ENCODE results near the gene SMYD1. TPM values are rescaled to one million over a fixed set of nuclear protein-coding genes. Genes with fewer than 3 reads are reported as not detected.

The SMYD1 gene
- total RNA-seq, 6 donors from 2014 or later = not detected

DNA sequence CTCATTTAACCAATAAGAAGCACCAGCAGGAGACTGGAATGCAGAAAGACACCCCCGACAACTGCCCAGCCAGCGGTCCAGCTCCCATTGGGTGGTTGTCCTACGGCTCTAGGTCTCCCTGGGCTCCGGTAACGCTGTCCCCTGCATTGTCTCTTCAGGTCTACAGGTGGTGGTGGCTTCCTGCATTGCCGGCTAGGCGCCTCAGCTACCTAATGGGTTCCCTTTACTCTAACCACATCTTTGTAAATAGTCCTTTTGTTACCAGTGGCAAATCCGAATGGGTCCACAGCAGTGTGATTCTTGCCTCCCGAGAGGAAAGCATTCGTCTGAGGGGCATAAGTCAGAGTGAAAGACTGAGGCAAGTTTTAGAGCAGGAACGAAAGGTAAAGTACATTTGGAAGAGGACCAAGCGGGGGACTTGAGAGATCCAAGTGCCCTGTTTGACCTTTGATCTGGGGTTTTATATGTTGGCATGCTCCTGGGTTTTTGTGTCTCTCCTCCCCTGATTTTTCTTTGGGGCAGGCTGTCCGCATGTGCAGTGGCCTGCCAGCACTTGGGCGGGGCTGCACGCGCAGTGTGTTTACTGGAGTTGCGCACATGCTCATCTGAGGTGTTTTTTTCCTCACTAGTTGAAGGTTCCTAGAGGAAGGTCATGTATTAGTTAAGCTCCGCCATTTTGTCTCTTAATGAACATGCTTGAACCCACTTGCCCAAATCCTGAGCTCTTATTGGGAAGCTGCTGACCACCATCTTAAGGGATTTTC is 49.2 kb downstream of the SMYD1 start:
- no peak overlapping the region for H3K4me3 ChIP-seq
- DNase-seq (peak in 1 of 2 donors; percentile 51), ATAC-seq (ENCODE audit: low FRiP score in 2 of 2) (no peak)
- no peak overlapping the region for H3K27ac ChIP-seq
- no peaks in the 10 kb centered on the region for H3K27me3 ChIP-seq
- no peaks in the 10 kb centered on the region for H3K9me3 ChIP-seq
- H3K36me3 ChIP-seq = no peaks in the 10 kb centered on the region
- 90 to 92% methylated on average over 18 of the region's 18 CpGs for whole genome bisulfite sequencing, 2 donors
- TF ChIP-seq POLR2AphosphoS5 (IDR thresholded peaks at IDR 0.05) = no peak
- no peak for TF ChIP-seq POLR2A (IDR thresholded peaks at IDR 0.05)
- H3K4me1 ChIP-seq = no peaks in the 10 kb centered on the region

- H3K9me3 ChIP-seq = no peaks in the 10 kb centered on the region
- DNase-seq = no peak
- no peak overlapping the region for H3K4me3 ChIP-seq
- TF ChIP-seq, protein P1, sequence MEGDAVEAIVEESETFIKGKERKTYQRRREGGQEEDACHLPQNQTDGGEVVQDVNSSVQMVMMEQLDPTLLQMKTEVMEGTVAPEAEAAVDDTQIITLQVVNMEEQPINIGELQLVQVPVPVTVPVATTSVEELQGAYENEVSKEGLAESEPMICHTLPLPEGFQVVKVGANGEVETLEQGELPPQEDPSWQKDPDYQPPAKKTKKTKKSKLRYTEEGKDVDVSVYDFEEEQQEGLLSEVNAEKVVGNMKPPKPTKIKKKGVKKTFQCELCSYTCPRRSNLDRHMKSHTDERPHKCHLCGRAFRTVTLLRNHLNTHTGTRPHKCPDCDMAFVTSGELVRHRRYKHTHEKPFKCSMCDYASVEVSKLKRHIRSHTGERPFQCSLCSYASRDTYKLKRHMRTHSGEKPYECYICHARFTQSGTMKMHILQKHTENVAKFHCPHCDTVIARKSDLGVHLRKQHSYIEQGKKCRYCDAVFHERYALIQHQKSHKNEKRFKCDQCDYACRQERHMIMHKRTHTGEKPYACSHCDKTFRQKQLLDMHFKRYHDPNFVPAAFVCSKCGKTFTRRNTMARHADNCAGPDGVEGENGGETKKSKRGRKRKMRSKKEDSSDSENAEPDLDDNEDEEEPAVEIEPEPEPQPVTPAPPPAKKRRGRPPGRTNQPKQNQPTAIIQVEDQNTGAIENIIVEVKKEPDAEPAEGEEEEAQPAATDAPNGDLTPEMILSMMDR (IDR thresholded peaks at IDR 0.05) = no peak
- TF ChIP-seq POLR2A (IDR thresholded peaks at IDR 0.05) = no peak
- TF ChIP-seq EP300 (IDR thresholded peaks at IDR 0.05) = no peak
- TF ChIP-seq POLR2AphosphoS5 (IDR thresholded peaks at IDR 0.05) = no peak
- H3K27me3 ChIP-seq = no peaks in the 10 kb centered on the region
- ATAC-seq (ENCODE audit: low FRiP score in 2 of 2) = no peak
- 89 to 94% methylated on average over 4 of the region's 4 CpGs for whole genome bisulfite sequencing, 2 donors
- no peaks in the 10 kb centered on the region for H3K36me3 ChIP-seq
- H3K27ac ChIP-seq = no peak overlapping the region
- no peaks in the 10 kb centered on the region for H3K4me1 ChIP-seq
Measured at GRCh38 chr2:88117973-88118372, 50.3 kb downstream of the SMYD1 start.

- DNase-seq (no peak), ATAC-seq (ENCODE audit: low FRiP score in 2 of 2) (no peak)
- Histone ChIP-seq H3K36me3 (no peaks in the 10 kb centered on the region), H3K27me3 (no peaks in the 10 kb centered on the region), H3K4me1 (no peaks in the 10 kb centered on the region), H3K27ac (no peak overlapping the region), H3K4me3 (no peak overlapping the region), H3K9me3 (no peaks in the 10 kb centered on the region)
- WGBS, 2 donors = 69 to 86% methylated on average over 4 of the region's 4 CpGs
- TF ChIP-seq POLR2AphosphoS5 (IDR thresholded peaks at IDR 0.05) = no peak
- TF ChIP-seq EP300 (IDR thresholded peaks at IDR 0.05) = no peak
- TF ChIP-seq, protein P1 (IDR thresholded peaks at IDR 0.05) = no peak
- TF ChIP-seq POLR2A (IDR thresholded peaks at IDR 0.05) = no peak
Measured at GRCh38 chr2:88121678-88122077, 54.1 kb downstream of the SMYD1 start.

DNA sequence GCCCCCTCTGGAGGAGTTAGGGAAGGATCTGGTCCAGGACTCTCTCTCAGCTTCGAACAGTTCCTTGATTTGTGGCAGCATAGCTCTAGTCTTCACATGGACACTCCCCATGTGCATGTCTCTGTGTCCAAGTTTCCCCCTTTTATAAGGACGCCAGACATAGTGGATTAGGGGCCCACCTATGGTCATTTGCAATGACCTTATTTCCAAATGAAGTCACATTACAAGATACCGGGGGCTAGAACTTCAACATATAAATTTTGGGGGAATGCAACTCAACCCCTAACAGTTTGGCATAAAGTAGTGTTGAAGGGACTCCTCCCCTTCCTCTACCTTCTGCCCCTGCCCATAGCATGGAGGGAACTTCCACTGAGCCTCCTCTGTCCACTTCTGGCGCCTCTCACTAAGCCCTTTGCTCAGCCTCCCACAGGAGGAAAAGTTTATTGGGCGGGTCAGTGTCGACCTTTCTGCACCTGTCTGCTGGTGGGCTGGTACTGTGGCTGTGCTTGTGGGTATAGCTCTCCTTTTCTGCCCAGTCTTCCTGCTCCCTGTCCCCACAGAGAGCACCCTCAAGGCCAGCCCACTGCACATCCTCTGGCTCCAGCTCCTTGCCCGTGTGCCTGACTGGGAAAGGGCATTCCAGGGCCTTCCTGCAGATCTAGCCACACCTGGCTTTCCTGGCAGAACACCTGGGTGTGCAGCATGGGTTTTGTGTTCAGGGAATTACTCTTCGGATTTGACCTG is 54.7 kb downstream of the SMYD1 start:
- Histone ChIP-seq H3K27ac (no peak overlapping the region), H3K27me3 (no peaks in the 10 kb centered on the region), H3K4me1 (no peaks in the 10 kb centered on the region), H3K4me3 (no peak overlapping the region), H3K36me3 (no peaks in the 10 kb centered on the region), H3K9me3 (no peaks in the 10 kb centered on the region)
- 83 to 85% methylated on average over 8 of the region's 8 CpGs for WGBS, 2 donors
- DNase-seq = no peak
- ATAC-seq (ENCODE audit: low FRiP score in 2 of 2) = no peak
- TF ChIP-seq POLR2A (IDR thresholded peaks at IDR 0.05) (no peak), EP300 (IDR thresholded peaks at IDR 0.05) (no peak), POLR2AphosphoS5 (IDR thresholded peaks at IDR 0.05) (no peak)
- TF ChIP-seq, protein P1 (IDR thresholded peaks at IDR 0.05) = no peak

DNA sequence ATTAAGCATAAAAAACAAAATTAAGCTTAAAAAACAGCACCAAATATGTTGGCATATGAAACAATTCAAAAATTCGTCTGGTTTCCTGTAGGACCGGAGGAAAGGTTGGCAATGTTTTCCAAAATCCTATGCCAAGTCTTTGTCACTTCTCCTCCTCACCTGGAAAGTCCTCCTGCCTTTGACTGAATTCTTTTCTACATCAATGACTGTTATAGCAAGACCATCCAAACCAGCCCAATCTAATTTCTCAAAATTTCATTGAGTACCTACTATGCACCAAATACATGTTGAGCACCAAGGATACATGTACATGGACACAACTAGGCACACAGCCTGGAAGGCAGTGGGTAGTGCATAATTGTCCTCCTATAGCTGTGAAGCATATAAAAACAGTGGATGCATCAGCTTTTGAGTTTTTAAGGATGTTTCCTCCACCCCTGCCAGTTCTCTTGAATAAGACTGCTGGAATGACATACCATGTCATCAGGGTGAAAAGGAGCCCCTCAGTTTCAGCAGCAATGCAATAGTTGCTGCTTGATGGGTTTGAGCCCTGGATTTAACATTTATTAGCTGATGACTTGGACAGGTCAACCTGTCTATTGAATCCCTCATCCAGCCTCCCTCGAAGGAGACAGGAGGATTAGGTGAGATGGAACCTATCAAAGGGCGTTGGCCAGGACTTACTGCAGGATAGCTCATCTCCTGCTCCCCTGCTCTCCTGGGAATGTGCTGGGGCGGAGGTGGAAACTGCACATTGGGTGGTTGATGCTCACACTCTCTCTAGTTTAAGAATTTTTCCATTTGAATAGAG is 55.7 kb downstream of the SMYD1 start:
- DNase-seq = no peak
- Histone ChIP-seq H3K9me3 (no peaks in the 10 kb centered on the region), H3K27me3 (no peaks in the 10 kb centered on the region), H3K27ac (no peak overlapping the region), H3K36me3 (no peaks in the 10 kb centered on the region), H3K4me3 (no peak overlapping the region), H3K4me1 (no peaks in the 10 kb centered on the region)
- no peak for ATAC-seq (ENCODE audit: low FRiP score in 2 of 2)
- TF ChIP-seq, protein P1 (IDR thresholded peaks at IDR 0.05) = no peak
- TF ChIP-seq POLR2AphosphoS5 (IDR thresholded peaks at IDR 0.05) = no peak
- no peak for TF ChIP-seq EP300 (IDR thresholded peaks at IDR 0.05)
- TF ChIP-seq POLR2A (IDR thresholded peaks at IDR 0.05) = no peak
- WGBS, 2 donors = 72 to 73% methylated on average over 5 of the region's 5 CpGs

Data from upper lobe of left lung (tissue), 6 donors.